Activated T-cell treated with anti-CD3 and anti-CD28 coated beads, Interleukin-2, amount 50 U/mL, for 24 hours (primary cell): ENCODE results near the gene COPZ1.

ENCODE experiments used
- DNase-seq: peaks from one replicate; pipeline ENCODE4 v3.0.0-alpha.2; 2020
- H3K27ac Mint-ChIP-seq: 2 replicates; pipeline ENCODE4 v1.8.0; 2020; ENCODE audit warnings: mild to moderate bottlenecking, mixed read lengths
- H3K27me3 Mint-ChIP-seq: 2 replicates; pipeline ENCODE4 v1.8.0; 2020; ENCODE audit warnings: mixed read lengths
- H3K36me3 Mint-ChIP-seq: 2 replicates; pipeline ENCODE4 v1.8.0; 2020; ENCODE audit warnings: low read depth, mixed read lengths
- H3K4me1 Mint-ChIP-seq: 2 replicates; pipeline ENCODE4 v1.8.0; 2020; ENCODE audit warnings: low read depth, mixed read lengths
- H3K4me3 Mint-ChIP-seq: 2 replicates; pipeline ENCODE4 v1.8.0; 2020; ENCODE audit warnings: mild to moderate bottlenecking, moderate library complexity, mixed read lengths
- H3K9me3 Mint-ChIP-seq: 2 replicates; pipeline ENCODE4 v1.8.0; 2020; ENCODE audit warnings: mixed read lengths

Gene COPZ1

GRCh38 chr12:54355104-54355815, 30.3 kb downstream of the COPZ1 start:
- Mint-ChIP-seq H3K27ac (no peak overlapping the region), H3K4me3 (no peak overlapping the region), H3K9me3 (no peaks in the 10 kb centered on the region), H3K27me3 (no peaks in the 10 kb centered on the region), H3K36me3 (peaks cover 23% of the 10 kb centered on the region), H3K4me1 (peaks cover 24% of the 10 kb centered on the region)
- DNase-seq = no peak

GRCh38 chr12:54356228-54356627, 31.3 kb downstream of the COPZ1 start:
- no peak for DNase-seq
- H3K27me3 Mint-ChIP-seq = no peaks in the 10 kb centered on the region
- H3K36me3 Mint-ChIP-seq = peaks cover 13% of the 10 kb centered on the region
- no peak overlapping the region for H3K4me3 Mint-ChIP-seq
- H3K27ac Mint-ChIP-seq = peak overlapping the region; percentile 44
- no peaks in the 10 kb centered on the region for H3K9me3 Mint-ChIP-seq
- peaks cover 21% of the 10 kb centered on the region for H3K4me1 Mint-ChIP-seq

GRCh38 chr12:54356951-54357356, 32.0 kb downstream of the COPZ1 start:
- no peak overlapping the region for H3K4me3 Mint-ChIP-seq
- peaks cover 14% of the 10 kb centered on the region for H3K4me1 Mint-ChIP-seq
- H3K27me3 Mint-ChIP-seq = no peaks in the 10 kb centered on the region
- no peak for DNase-seq
- peaks cover 6% of the 10 kb centered on the region for H3K36me3 Mint-ChIP-seq
- no peaks in the 10 kb centered on the region for H3K9me3 Mint-ChIP-seq
- H3K27ac Mint-ChIP-seq = peak overlapping the region; percentile 61

- DNase-seq = no peak
- no peak overlapping the region for H3K4me3 Mint-ChIP-seq
- no peaks in the 10 kb centered on the region for H3K9me3 Mint-ChIP-seq
- peaks cover 7% of the 10 kb centered on the region for H3K4me1 Mint-ChIP-seq
- no peaks in the 10 kb centered on the region for H3K36me3 Mint-ChIP-seq
- no peak overlapping the region for H3K27ac Mint-ChIP-seq
- no peaks in the 10 kb centered on the region for H3K27me3 Mint-ChIP-seq
These were observed 32.7 kb downstream of the COPZ1 start for GRCh38 chr12:54357506-54358190.

GRCh38 chr12:54358191-54358944, 33.4 kb downstream of the COPZ1 start:
- DNase-seq = no peak
- Mint-ChIP-seq H3K27me3 (no peaks in the 10 kb centered on the region), H3K4me3 (no peak overlapping the region), H3K27ac (no peak overlapping the region), H3K4me1 (peaks cover 5% of the 10 kb centered on the region), H3K9me3 (no peaks in the 10 kb centered on the region), H3K36me3 (no peaks in the 10 kb centered on the region)

- H3K27me3 Mint-ChIP-seq = no peaks in the 10 kb centered on the region
- no peak overlapping the region for H3K4me3 Mint-ChIP-seq
- H3K36me3 Mint-ChIP-seq = no peaks in the 10 kb centered on the region
- peak; percentile 87 for DNase-seq
- H3K9me3 Mint-ChIP-seq = no peaks in the 10 kb centered on the region
- H3K4me1 Mint-ChIP-seq = peaks cover 12% of the 10 kb centered on the region
- H3K27ac Mint-ChIP-seq = no peak overlapping the region
These were observed 34.2 kb downstream of the COPZ1 start for GRCh38 chr12:54358945-54359761.

GRCh38 chr12:54359762-54360351, 34.9 kb downstream of the COPZ1 start:
- no peaks in the 10 kb centered on the region for H3K27me3 Mint-ChIP-seq
- no peak overlapping the region for H3K27ac Mint-ChIP-seq
- H3K4me1 Mint-ChIP-seq = peaks cover 19% of the 10 kb centered on the region
- no peaks in the 10 kb centered on the region for H3K36me3 Mint-ChIP-seq
- no peak overlapping the region for H3K4me3 Mint-ChIP-seq
- DNase-seq = no peak
- H3K9me3 Mint-ChIP-seq = no peaks in the 10 kb centered on the region

GRCh38 chr12:54360717-54361456, 36.0 kb downstream of the COPZ1 start:
- Mint-ChIP-seq H3K4me3 (no peak overlapping the region), H3K9me3 (no peaks in the 10 kb centered on the region), H3K36me3 (no peaks in the 10 kb centered on the region), H3K4me1 (peaks cover 21% of the 10 kb centered on the region), H3K27ac (no peak overlapping the region), H3K27me3 (no peaks in the 10 kb centered on the region)
- peak; percentile 68 for DNase-seq

- Mint-ChIP-seq H3K4me1 (peaks cover 23% of the 10 kb centered on the region), H3K27me3 (no peaks in the 10 kb centered on the region), H3K36me3 (no peaks in the 10 kb centered on the region), H3K9me3 (no peaks in the 10 kb centered on the region), H3K4me3 (no peak overlapping the region), H3K27ac (no peak overlapping the region)
- DNase-seq = no peak
These were observed 38.1 kb downstream of the COPZ1 start for GRCh38 chr12:54363047-54363446.

- Mint-ChIP-seq H3K27me3 (no peaks in the 10 kb centered on the region), H3K36me3 (no peaks in the 10 kb centered on the region), H3K4me3 (no peak overlapping the region), H3K9me3 (no peaks in the 10 kb centered on the region), H3K27ac (no peak overlapping the region), H3K4me1 (peaks cover 28% of the 10 kb centered on the region)
- no peak for DNase-seq
These were observed 38.7 kb downstream of the COPZ1 start for GRCh38 chr12:54363618-54364017.

GRCh38 chr12:54364413-54364812, 39.5 kb downstream of the COPZ1 start, which contains the start of gene GPR84:
Gene GPR84, minus strand, starts transcription at chr12:54364486. Its CDS starts 635 bp downstream, at chr12:54363851.
- Mint-ChIP-seq H3K4me1 (peaks cover 36% of the 10 kb centered on the region), H3K9me3 (no peaks in the 10 kb centered on the region), H3K36me3 (no peaks in the 10 kb centered on the region), H3K4me3 (peak within 1 kb of the TSS; percentile 9), H3K27ac (peak within 1 kb of the TSS; percentile 42), H3K27me3 (no peaks in the 10 kb centered on the region)
- no peak for DNase-seq

GRCh38 chr12:54368025-54368708, 43.2 kb downstream of the COPZ1 start:
- Mint-ChIP-seq H3K4me3 (no peak overlapping the region), H3K9me3 (no peaks in the 10 kb centered on the region), H3K27me3 (no peaks in the 10 kb centered on the region), H3K27ac (peak overlapping the region; percentile 45), H3K4me1 (peaks cover 39% of the 10 kb centered on the region), H3K36me3 (no peaks in the 10 kb centered on the region)
- DNase-seq = no peak
